NK-92 treated with Interleukin-12 subunit alpha and Interleukin-12 subunit beta, amount 100 ng/mL, for 24 hours (cell line): Measurements from ENCODE around the gene KLF9.

ENCODE experiments used
- DNase-seq: peaks from one replicate; lab custom pipeline; 2025; lab: John Stamatoyannopoulos, UW

The KLF9 gene

GRCh38 chr9:70422371-70423043 lies 8.1 kb upstream of the KLF9 start:
- no peak for DNase-seq

- DNase-seq = no peak
Observed at GRCh38 chr9:70421272-70422180, 7.1 kb upstream of the KLF9 start.

- peak; percentile 26 for DNase-seq
Observed at GRCh38 chr9:70420441-70421271, 6.2 kb upstream of the KLF9 start.

GRCh38 chr9:70419556-70420440 lies 5.3 kb upstream of the KLF9 start:
- DNase-seq = peak; percentile 91

GRCh38 chr9:70418822-70419555 lies 4.5 kb upstream of the KLF9 start:
- peak; percentile 91 for DNase-seq

GRCh38 chr9:70415476-70415875 lies 1.0 kb upstream of the KLF9 start:
- no peak for DNase-seq

- DNase-seq = no peak
Observed at GRCh38 chr9:70415041-70415440, 584 bp upstream of the KLF9 start.

GRCh38 chr9:70413464-70413798 lies 1.0 kb downstream of the KLF9 start:
- DNase-seq = no peak

GRCh38 chr9:70412832-70413463 lies 1.5 kb downstream of the KLF9 start:
- no peak for DNase-seq

- DNase-seq = no peak
Observed at GRCh38 chr9:70411930-70412831, 2.3 kb downstream of the KLF9 start.

GRCh38 chr9:70411121-70411929 lies 3.1 kb downstream of the KLF9 start:
- no peak for DNase-seq

- no peak for DNase-seq
Observed at GRCh38 chr9:70410368-70410767, 4.1 kb downstream of the KLF9 start.

GRCh38 chr9:70409800-70410199 lies 4.7 kb downstream of the KLF9 start:
- no peak for DNase-seq

GRCh38 chr9:70409280-70409679 lies 5.2 kb downstream of the KLF9 start:
- no peak for DNase-seq

- no peak for DNase-seq
Observed at GRCh38 chr9:70408393-70409040, 5.9 kb downstream of the KLF9 start.

GRCh38 chr9:70407081-70407503 lies 7.4 kb downstream of the KLF9 start:
- no peak for DNase-seq

- DNase-seq = no peak
Observed at GRCh38 chr9:70406434-70406862, 8.0 kb downstream of the KLF9 start.
